ENCODE results near the gene THRB.

THRB gene

GRCh38 chr3:24496529-24497482, 2.2 kb upstream of the THRB start (continued):
- no peak for TF ChIP-seq MEIS1 (CRISPR knock-in tag; IDR thresholded peaks at IDR 0.05; ENCODE audit: borderline replicate concordance)
- no peak for TF ChIP-seq ZNF548 (tag by site-specific recombination; IDR thresholded peaks at IDR 0.05)
- TF ChIP-seq ZNF529 (tag by site-specific recombination; IDR thresholded peaks at IDR 0.05; ENCODE audit: insufficient replicate concordance) = no peak
- TF ChIP-seq KLF1 (tag by site-specific recombination; IDR thresholded peaks at IDR 0.05) = no peak
- TF ChIP-seq ZSCAN30 (tag by site-specific recombination; IDR thresholded peaks at IDR 0.05) = peak; percentile 84
- no peak for TF ChIP-seq ZBTB10 (tag by site-specific recombination; IDR thresholded peaks at IDR 0.05)
- TF ChIP-seq ZNF658 (tag by site-specific recombination; IDR thresholded peaks at IDR 0.05) = no peak
- TF ChIP-seq BCL6B (tag by site-specific recombination; IDR thresholded peaks at IDR 0.05) = no peak
- TF ChIP-seq IKZF3 (tag by site-specific recombination; IDR thresholded peaks at IDR 0.05) = peak; percentile 75
- TF ChIP-seq ZNF394 (tag by site-specific recombination; IDR thresholded peaks at IDR 0.05; ENCODE audit: borderline replicate concordance) = peak; percentile 30; the same call in 1 of the 2 replicates
- no peak for TF ChIP-seq ZEB2 (tag by site-specific recombination; IDR thresholded peaks at IDR 0.05)
- no peak for TF ChIP-seq ZNF664 (tag by site-specific recombination; IDR thresholded peaks at IDR 0.05)
- no peak for TF ChIP-seq ZNF629 (tag by site-specific recombination; IDR thresholded peaks at IDR 0.05)
- TF ChIP-seq ZNF549 (tag by site-specific recombination; IDR thresholded peaks at IDR 0.05) = no peak
- no peak for TF ChIP-seq ZNF514 (tag by site-specific recombination; IDR thresholded peaks at IDR 0.05)
- TF ChIP-seq ZNF404 (tag by site-specific recombination; IDR thresholded peaks at IDR 0.05) = no peak
- TF ChIP-seq ZNF610 (tag by site-specific recombination; IDR thresholded peaks at IDR 0.05; ENCODE audit: borderline replicate concordance) = no peak
- TF ChIP-seq ZNF37A (tag by site-specific recombination; IDR thresholded peaks at IDR 0.05) = no peak
- no peak for TF ChIP-seq ZNF18 (tag by site-specific recombination; IDR thresholded peaks at IDR 0.05)
- TF ChIP-seq ZNF521 (tag by site-specific recombination; IDR thresholded peaks at IDR 0.05) = no peak
- no peak for TF ChIP-seq ZNF423 (tag by site-specific recombination; IDR thresholded peaks at IDR 0.05)
- TF ChIP-seq ZNF558 (tag by site-specific recombination; IDR thresholded peaks at IDR 0.05) = no peak
- no peak for TF ChIP-seq ZNF426 (tag by site-specific recombination; IDR thresholded peaks at IDR 0.05)
- no peak for TF ChIP-seq ZSCAN5A (tag by site-specific recombination; IDR thresholded peaks at IDR 0.05)
- TF ChIP-seq ZNF624 (tag by site-specific recombination; IDR thresholded peaks at IDR 0.05) = no peak
- no peak for TF ChIP-seq ZBTB7A (tag by site-specific recombination; IDR thresholded peaks at IDR 0.05; ENCODE audit: low read depth)
- TF ChIP-seq ZNF654 (tag by site-specific recombination; IDR thresholded peaks at IDR 0.05; ENCODE audit: low read depth) = peak; percentile 29; the same call in 1 of the 2 replicates
- no peak for TF ChIP-seq ZNF211 (tag by site-specific recombination; IDR thresholded peaks at IDR 0.05; ENCODE audit: low read depth)
- no peak for TF ChIP-seq ZNF488 (tag by site-specific recombination; IDR thresholded peaks at IDR 0.05)
- TF ChIP-seq ZFP69B (tag by site-specific recombination; IDR thresholded peaks at IDR 0.05) = no peak
- peak; percentile 5; the same call in 1 of the 2 replicates for TF ChIP-seq ZBTB44 (tag by site-specific recombination; IDR thresholded peaks at IDR 0.05)
